Fibroblast of peridontal ligament (primary cell): ENCODE measurements around the gene PDE4D.
"Not testable (repeated sequence)": the region's sequence is repeated elsewhere in the genome, so short reads cannot be mapped to it uniquely, and the experiment has no call there.

Source experiments
- DNase-seq: peaks from one replicate; pipeline ENCODE4 v3.0.0-alpha.2; 2010; ENCODE audit errors: extremely low read depth

The PDE4D gene

DNA sequence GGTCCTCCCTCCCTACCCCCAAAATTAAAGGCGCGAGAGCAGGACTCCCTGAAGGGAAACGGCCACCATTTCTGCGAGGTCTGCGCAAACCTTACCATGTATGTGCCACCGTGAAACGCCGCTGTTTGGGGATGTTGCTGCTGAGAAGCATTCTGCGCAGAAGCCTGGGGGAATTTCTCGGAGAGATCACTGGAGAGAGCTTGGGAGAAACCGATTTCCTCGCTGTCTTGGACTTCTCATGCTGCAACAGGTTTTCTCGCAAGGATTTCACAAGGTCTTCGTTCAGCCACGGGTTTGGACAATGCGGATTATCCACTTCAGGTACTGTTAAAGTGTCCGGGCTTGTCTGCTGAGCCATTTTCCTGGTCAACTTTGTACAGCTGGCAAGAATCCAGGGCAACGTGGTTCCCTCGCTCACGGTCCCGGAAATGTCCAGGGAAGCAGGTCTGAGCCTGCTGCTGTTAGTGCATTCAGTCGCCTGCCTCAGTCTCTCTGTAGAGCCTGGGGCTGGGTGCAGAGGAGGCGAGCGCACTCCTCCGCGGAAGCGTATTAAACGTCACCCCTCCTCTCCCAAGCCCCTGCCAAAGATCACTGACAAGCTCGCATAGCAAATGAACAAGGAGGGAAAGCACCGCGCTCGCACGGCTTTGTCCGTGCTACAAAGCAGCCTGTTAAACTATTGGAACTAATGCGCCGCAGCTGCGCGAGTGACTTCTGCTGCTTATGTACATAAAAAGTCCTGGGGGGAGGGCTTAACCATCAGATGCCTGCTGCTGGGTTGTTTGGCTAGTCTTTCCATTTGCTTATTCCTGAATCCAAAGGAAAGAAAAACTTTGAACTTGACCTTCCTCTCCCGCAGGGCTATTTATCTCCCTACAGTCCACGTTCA is 125.1 kb downstream of the PDE4D start:
- peak; percentile 40 for DNase-seq

- DNase-seq = no peak
These were observed 125.8 kb downstream of the PDE4D start for GRCh38 chr5:59767681-59768151.

GRCh38 chr5:59767211-59767605 is 126.3 kb downstream of the PDE4D start:
- DNase-seq = no peak

GRCh38 chr5:59766427-59767210 is 126.9 kb downstream of the PDE4D start:
- no peak for DNase-seq

- no peak for DNase-seq
These were observed 128.1 kb downstream of the PDE4D start for GRCh38 chr5:59765446-59765845.

GRCh38 chr5:59764361-59764760 is 129.2 kb downstream of the PDE4D start:
- no peak for DNase-seq

DNA sequence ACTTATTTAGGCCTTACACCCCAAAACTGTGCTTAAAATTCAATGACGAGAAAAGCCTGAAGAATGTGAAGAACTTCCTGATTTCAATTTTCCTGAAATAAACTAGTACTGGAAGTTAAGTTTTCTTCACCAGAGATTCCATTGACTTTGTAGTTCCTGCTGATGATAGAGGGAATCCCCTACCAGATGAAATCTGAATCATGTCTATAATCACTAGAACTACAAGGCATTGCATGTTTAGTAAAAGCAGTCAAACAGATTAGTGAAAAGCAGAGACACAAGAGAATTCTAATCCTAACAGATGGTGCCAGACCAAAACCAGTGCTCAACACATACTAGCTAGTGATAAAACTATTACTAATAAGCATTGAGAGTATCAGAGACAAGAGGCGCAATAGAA is 130.0 kb downstream of the PDE4D start:
- DNase-seq = no peak

GRCh38 chr5:59762232-59762631 is 131.3 kb downstream of the PDE4D start:
- not testable (repeated sequence) for DNase-seq

- peak; percentile 9 for DNase-seq
These were observed 132.7 kb downstream of the PDE4D start for GRCh38 chr5:59760785-59761348.

DNA sequence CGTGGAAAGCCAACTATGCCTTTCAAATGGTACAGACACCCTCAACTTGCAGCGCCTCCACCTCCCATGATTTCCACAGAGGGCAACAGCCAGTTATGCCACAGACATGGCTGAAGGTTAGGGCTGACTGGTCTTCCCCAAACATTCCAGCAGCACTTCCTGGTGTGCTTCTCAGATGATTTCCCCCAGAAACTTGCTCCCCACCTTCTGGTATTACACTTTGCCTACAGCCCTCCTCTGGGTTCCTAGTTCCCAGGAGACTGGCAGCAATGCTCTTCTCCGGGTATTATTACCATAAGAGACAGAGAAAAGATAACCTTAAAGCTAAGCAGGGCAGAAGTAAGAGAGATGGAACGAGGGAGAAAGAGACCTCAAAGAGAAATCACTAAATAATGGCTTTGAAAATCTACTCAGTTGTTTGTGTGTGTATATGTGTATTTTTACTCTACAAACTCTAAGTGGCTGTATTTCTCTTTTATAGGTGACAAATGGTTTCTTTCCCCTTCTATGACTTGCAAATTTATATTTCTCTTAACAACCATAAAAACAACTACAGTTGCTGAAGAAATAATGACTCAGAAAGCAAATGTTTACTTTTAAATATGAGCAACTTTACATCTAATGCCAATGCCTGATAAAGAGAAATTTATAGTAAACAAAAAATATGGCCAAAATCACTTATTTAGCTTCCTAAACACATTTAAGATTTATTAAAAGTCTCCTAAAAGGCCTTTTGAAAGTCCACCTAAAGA is 133.8 kb downstream of the PDE4D start:
- DNase-seq = no peak

DNA sequence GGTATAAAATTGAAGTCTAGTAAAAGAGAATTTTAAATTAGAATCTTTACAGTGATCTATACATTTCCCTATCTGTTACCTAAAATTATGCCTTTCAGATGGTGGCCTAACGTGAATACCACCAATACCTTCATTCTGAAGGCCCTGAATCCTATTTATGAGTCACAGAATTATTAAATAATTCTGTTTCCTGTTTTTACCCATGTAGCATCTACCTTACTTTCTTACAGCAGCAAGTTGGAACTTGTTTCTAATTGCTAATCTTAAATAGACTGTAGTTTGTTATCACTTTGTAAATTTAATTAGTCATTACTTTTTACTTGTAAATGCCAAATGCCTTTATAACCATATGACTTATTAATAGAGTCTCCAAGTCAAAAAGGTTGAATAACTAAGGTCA is 135.0 kb downstream of the PDE4D start:
- no peak for DNase-seq

DNA sequence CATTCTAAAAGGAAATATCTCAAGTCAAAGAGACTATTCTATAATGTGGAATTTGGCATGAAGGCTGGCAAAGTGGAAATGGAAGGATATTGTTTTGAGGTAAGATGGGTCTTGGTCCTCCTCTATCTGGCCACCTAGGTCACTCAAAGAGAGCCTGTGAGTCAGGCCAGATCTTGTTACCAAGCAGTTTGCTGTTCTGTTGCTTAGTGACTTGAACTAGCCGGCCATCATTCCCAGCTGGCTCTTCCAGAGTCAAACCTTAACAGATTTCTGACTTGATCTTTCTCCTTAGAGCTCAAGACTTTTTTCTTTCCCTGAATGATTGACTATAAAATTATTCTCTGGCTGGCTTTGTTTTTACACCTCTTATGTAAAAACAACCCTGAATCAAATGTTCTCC is 136.1 kb downstream of the PDE4D start:
- DNase-seq = no peak

GRCh38 chr5:59756373-59757035 is 137.0 kb downstream of the PDE4D start:
- no peak for DNase-seq

GRCh38 chr5:59755476-59755875 is 138.1 kb downstream of the PDE4D start:
- no peak for DNase-seq

DNA sequence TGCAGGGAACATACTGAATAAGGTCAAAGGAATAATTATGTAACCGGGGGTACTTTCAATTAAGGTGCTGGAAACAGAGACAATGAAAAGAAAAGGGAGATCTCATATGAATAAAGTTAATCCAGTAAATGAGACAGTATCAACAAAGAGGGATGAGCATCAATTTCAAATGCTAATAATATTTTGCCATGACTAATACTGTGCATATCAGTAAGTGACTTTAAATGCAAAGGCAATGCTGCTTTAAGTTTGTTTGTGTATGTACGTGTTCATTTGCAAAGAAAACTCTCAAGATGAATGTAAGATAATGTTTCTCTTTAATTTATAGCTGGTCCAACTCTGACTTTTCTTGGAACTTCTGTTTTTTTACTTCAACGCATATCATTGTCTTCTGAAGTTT is 139.9 kb downstream of the PDE4D start:
- DNase-seq = no peak

- no peak for DNase-seq
These were observed 143.6 kb downstream of the PDE4D start for GRCh38 chr5:59749782-59750520.

DNA sequence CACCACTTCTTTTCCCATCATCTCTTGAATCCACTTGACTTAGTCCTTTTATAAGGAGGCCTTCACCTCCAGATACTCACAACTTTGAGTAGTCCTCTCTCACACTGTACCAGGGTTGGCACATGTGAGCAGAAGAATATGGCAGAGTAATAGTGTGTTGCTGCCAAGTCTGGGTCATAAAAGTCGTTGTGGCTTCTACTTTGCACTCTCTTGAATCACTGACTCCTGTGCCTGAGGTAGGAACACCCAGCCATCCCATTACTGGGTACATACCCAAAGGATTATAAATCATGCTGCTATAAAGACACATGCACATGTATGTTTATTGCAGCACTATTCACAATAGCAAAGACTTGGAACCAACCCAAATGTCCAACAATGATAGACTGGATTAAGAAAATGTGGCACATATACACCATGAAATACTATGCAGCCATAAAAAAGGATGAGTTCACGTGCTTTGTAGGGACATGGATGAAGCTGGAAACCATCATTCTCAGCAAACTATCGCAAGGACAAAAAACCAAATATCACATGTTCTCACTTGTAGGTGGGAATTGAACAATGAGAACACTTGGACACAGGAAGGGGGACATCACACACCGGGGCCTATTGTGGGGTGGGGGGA is 145.4 kb downstream of the PDE4D start:
- not testable (repeated sequence) for DNase-seq

- no peak for DNase-seq
These were observed 147.2 kb downstream of the PDE4D start for GRCh38 chr5:59746241-59746765.

GRCh38 chr5:59745415-59745863 is 148.1 kb downstream of the PDE4D start:
- no peak for DNase-seq

GRCh38 chr5:59744531-59744992 is 149.0 kb downstream of the PDE4D start:
- no peak for DNase-seq
